H1 (cell line): Measurements from ENCODE around the gene CALHM2. TPM values are rescaled to one million over a fixed set of nuclear protein-coding genes. Genes with fewer than 3 reads are reported as not detected.

Experiments used
- HDAC2 ChIP-seq, 2 experiments: fragments of 300-600 bp in 1 of 2; sonication (generic) in 1 of 2; IDR thresholded peaks; 2 replicates each; pipeline ENCODE4 v1.6.1; 2011 to 2012; ENCODE audit warnings: low read depth in 2 of 2, low read length in 2 of 2, mild to moderate bottlenecking in 2 of 2, moderate library complexity in 2 of 2, borderline replicate concordance in 1 of 2, inconsistent platforms in 1 of 2
- NRF1 ChIP-seq: IDR thresholded peaks from 2 replicates; pipeline ENCODE4 v1.6.1; 2011; ENCODE audit warnings: mild to moderate bottlenecking, low read depth, low read length, improper control_type of control experiment
- RAD21 ChIP-seq, 2 experiments: IDR thresholded peaks in 1 of 2; conservative IDR thresholded peaks in 1 of 2; 2 replicates each; pipeline ENCODE4 v1.6.1; 2011; ENCODE audit warnings: low read depth in 2 of 2, low read length in 2 of 2, improper control_type of control experiment in 1 of 2, inconsistent platforms in 1 of 2, mild to moderate bottlenecking in 1 of 2, moderate library complexity in 1 of 2
- SP2 ChIP-seq: IDR thresholded peaks from 2 replicates; pipeline ENCODE4 v1.6.1; 2012; ENCODE audit warnings: mild to moderate bottlenecking, low read length, inconsistent platforms
- polyA plus RNA-seq, 7 experiments: library from polyadenylated mRNA; depleted of rRNA in 3 of 7; stranded (reverse) in 5 of 7; unstranded in 2 of 7; fragments of >200 nt in 5 of 7; fragments of 200-250 nt in 2 of 7; gene quantifications; 1 replicate in 5 of 7; 2 replicates in 1 of 7; 4 replicates in 1 of 7; pipeline versions ENCODE4 v1.2.1 to v1.2.3, GENCODE V29; 2011 to 2013; ENCODE audit warnings: missing spikeins in 2 of 7, mixed read lengths in 2 of 7
- total RNA-seq: library from RNA; stranded (reverse); fragmentation: NEBNext Ultra II Directional; extraction: Animal tissue kit (Norgen Biotek cat#: 25700); gene quantifications from 2 replicates; pipeline ENCODE4 v1.2.1, GENCODE V29; 2021

CALHM2 gene
- total and polyA plus RNA-seq, 2 of the 8 experiments (the other 6 are each of a cell fraction or from before 2014, with no cell fraction given) = 1.2 to 2.4 TPM

GRCh38 chr10:103442031-103442461, 10.1 kb downstream of the CALHM2 start (continued):
- TF ChIP-seq HDAC2 (IDR thresholded peaks at IDR 0.05; ENCODE audit: borderline replicate concordance in 1 of 2, low read depth in 2 of 2, low read length in 2 of 2) (no peak), RAD21 (IDR thresholded peaks at IDR 0.05 in 1 of 2, conservative IDR thresholded peaks at IDR 0.05 in 1 of 2; ENCODE audit: low read depth in 2 of 2, low read length in 2 of 2) (no peak), NRF1 (no peak), SP2 (no peak)
